ENCODE results near the gene CCDC6. TPM values are rescaled to one million over a fixed set of nuclear protein-coding genes. Genes with fewer than 3 reads are reported as not detected.

CCDC6 gene
- polyA plus RNA-seq, 2 of the 4 experiments (the other 2 are of a cell fraction): 21.4 to 43.5 TPM

GRCh38 chr10:59949608-59950007 lies 43.3 kb upstream of the CCDC6 start:
- DNase-seq (ENCODE audit: low read depth in 1 of 2, low spot score in 1 of 2) (no peak), FAIRE-seq (no peak)
- no peak overlapping the region for H3K4me3 ChIP-seq

GRCh38 chr10:59945991-59946390 lies 39.6 kb upstream of the CCDC6 start:
- ATAC-seq (no peak), FAIRE-seq (no peak), DNase-seq (ENCODE audit: low read depth in 1 of 2, low spot score in 1 of 2) (no peak)
- ChIA-PET CTCF (no interaction called here), POLR2A (no interaction called here)
- Histone ChIP-seq H3K4me3 (no peak overlapping the region), H3K27ac (no peak overlapping the region), H3K4me1 (no peaks in the 10 kb centered on the region), H3K9me3 (no peaks in the 10 kb centered on the region), H3K4me2 (no peak overlapping the region)
- 39% methylated on average over 2 of the region's 2 CpGs for WGBS (ENCODE audit: missing lambda C conversion rate)
- TF ChIP-seq REST (IDR thresholded peaks at IDR 0.05) (no peak), CTCF (IDR thresholded peaks at IDR 0.05) (no peak), SREBF2 (IDR thresholded peaks at IDR 0.05) (no peak), ZSCAN20 (CRISPR knock-in tag; IDR thresholded peaks at IDR 0.05) (no peak), USF2 (IDR thresholded peaks at IDR 0.05) (no peak), HMGXB4 (CRISPR knock-in tag; IDR thresholded peaks at IDR 0.05; ENCODE audit: borderline replicate concordance) (no peak), POLR2A (IDR thresholded peaks at IDR 0.05; ENCODE audit: low read length) (no peak), ZFP36 (IDR thresholded peaks at IDR 0.05; ENCODE audit: borderline replicate concordance, partially characterized antibody) (no peak), MAZ (IDR thresholded peaks at IDR 0.05; ENCODE audit: borderline replicate concordance, low read depth, low read length) (no peak), HDAC2 (IDR thresholded peaks at IDR 0.05) (no peak), TP53 (CRISPR knock-in tag; IDR thresholded peaks at IDR 0.05) (no peak), E2F6 (IDR thresholded peaks at IDR 0.05; ENCODE audit: borderline replicate concordance, low read depth) (no peak), HEYL (CRISPR knock-in tag; IDR thresholded peaks at IDR 0.05) (no peak), MAX (IDR thresholded peaks at IDR 0.05) (no peak), RNF2 (IDR thresholded peaks at IDR 0.05; ENCODE audit: borderline replicate concordance, low read depth) (no peak)

More at GRCh38 chr10:59949608-59950007, 43.3 kb upstream of the CCDC6 start:
- ChIA-PET CTCF (no interaction called here), POLR2A (no interaction called here)
- no peak overlapping the region for H3K27ac ChIP-seq
- H3K9me3 ChIP-seq: no peaks in the 10 kb centered on the region
- ATAC-seq: no peak
- H3K4me2 ChIP-seq: no peak overlapping the region
- no peak for TF ChIP-seq FOSB (CRISPR knock-in tag; IDR thresholded peaks at IDR 0.05)
- TF ChIP-seq CEBPB (IDR thresholded peaks at IDR 0.05): no peak
- no peak for TF ChIP-seq FOXS1 (CRISPR knock-in tag; IDR thresholded peaks at IDR 0.05)
- no peak for TF ChIP-seq NPAS2 (CRISPR knock-in tag; IDR thresholded peaks at IDR 0.05; ENCODE audit: borderline replicate concordance)
- no peak for TF ChIP-seq PHF8 (IDR thresholded peaks at IDR 0.05; ENCODE audit: borderline replicate concordance, low read depth)
- TF ChIP-seq SMC3 (IDR thresholded peaks at IDR 0.05): no peak
- TF ChIP-seq TP53 (CRISPR knock-in tag; IDR thresholded peaks at IDR 0.05): no peak
- TF ChIP-seq KDM5A (IDR thresholded peaks at IDR 0.05): no peak
- no peak for TF ChIP-seq ZFP36 (IDR thresholded peaks at IDR 0.05; ENCODE audit: borderline replicate concordance, partially characterized antibody)
- no peak for TF ChIP-seq USF2 (IDR thresholded peaks at IDR 0.05)
- TF ChIP-seq EP300 (IDR thresholded peaks at IDR 0.05): no peak
- no peak for TF ChIP-seq ATOH8 (CRISPR knock-in tag; IDR thresholded peaks at IDR 0.05; ENCODE audit: low read depth)
- TF ChIP-seq NR3C1 (IDR thresholded peaks at IDR 0.05): no peak
- TF ChIP-seq BCL3 (IDR thresholded peaks at IDR 0.05): no peak
- H3K4me1 ChIP-seq: no peaks in the 10 kb centered on the region
- WGBS (ENCODE audit: missing lambda C conversion rate): 30% methylated on average over 1 of the region's 1 CpG

Measured in A549 (cell line).